GM12872 (cell line): Measurements from ENCODE around the gene RNF130.

Experiments used
- CTCF ChIP-seq: IDR thresholded peaks from 3 replicates; pipeline ENCODE4 v1.5.1; 2011; ENCODE audit warnings: low read depth, mild to moderate bottlenecking, low read length, moderate library complexity; ENCODE audit not compliant: insufficient read depth

Gene RNF130

GRCh38 chr5:180071531-180072255, at the start of gene RNF130:
TSS of gene RNF130 (minus strand) at chr5:180071759. CDS start at chr5:180071702, 57 bp downstream.
- no peak for TF ChIP-seq CTCF

- TF ChIP-seq CTCF = no peak
Observed at GRCh38 chr5:180120237-180121101, 48.9 kb upstream of the RNF130 start.

GRCh38 chr5:180119903-180120236, 48.3 kb upstream of the RNF130 start:
- TF ChIP-seq CTCF = no peak

GRCh38 chr5:180119031-180119902, 47.7 kb upstream of the RNF130 start:
- TF ChIP-seq CTCF = no peak

- no peak for TF ChIP-seq CTCF
Observed at GRCh38 chr5:180118391-180118791, 46.8 kb upstream of the RNF130 start.

- peak; percentile 13; the same call in 1 of the 3 replicates for TF ChIP-seq CTCF
Observed at GRCh38 chr5:180117000-180117725, 45.6 kb upstream of the RNF130 start.
